Stimulated activated CD8-positive, alpha-beta memory T cell treated with anti-CD3 and anti-CD28 coated beads, Interleukin-2, amount 100 ng/mL, for 1 hour (primary cell): ENCODE results near the gene RNGTT.
"Not testable (repeated sequence)": the region's sequence is repeated elsewhere in the genome, so short reads cannot be mapped to it uniquely, and the experiment has no call there.

Experiments
- DNase-seq, 2 donors: peaks; one replicate each; pipeline ENCODE4 v3.0.0-alpha.2; 2020; ENCODE audit warnings: low read depth in 2 of 2

Gene RNGTT

GRCh38 chr6:88963139-88964090, at the start of gene RNGTT:
Gene RNGTT (minus strand): TSS chr6:88963618. CDS start chr6:88963409, 209 bp downstream.
- peak; percentile 95 to 98 for DNase-seq

GRCh38 chr6:89011436-89011835, 48.0 kb upstream of the RNGTT start:
- DNase-seq: no peak

- no peak for DNase-seq
These were observed 47.4 kb upstream of the RNGTT start for GRCh38 chr6:89010825-89011224.

- DNase-seq: no peak
These were observed 46.2 kb upstream of the RNGTT start for GRCh38 chr6:89009624-89010059.

- DNase-seq: no peak
These were observed 45.5 kb upstream of the RNGTT start for GRCh38 chr6:89008815-89009374.

- no peak for DNase-seq
These were observed 44.8 kb upstream of the RNGTT start for GRCh38 chr6:89008001-89008814.

GRCh38 chr6:89007209-89008000, 44.0 kb upstream of the RNGTT start:
- no peak for DNase-seq

- no peak for DNase-seq
These were observed 39.1 kb upstream of the RNGTT start for GRCh38 chr6:89002523-89002922.

GRCh38 chr6:88997327-88997726, 33.9 kb upstream of the RNGTT start:
- no peak for DNase-seq

GRCh38 chr6:88992741-88993552, 29.5 kb upstream of the RNGTT start:
- no peak for DNase-seq

GRCh38 chr6:88989215-88989614, 25.8 kb upstream of the RNGTT start:
- DNase-seq: no peak

- no peak for DNase-seq
These were observed 24.5 kb upstream of the RNGTT start for GRCh38 chr6:88987922-88988321.

- no peak for DNase-seq
These were observed 22.5 kb upstream of the RNGTT start for GRCh38 chr6:88985901-88986300.

- no peak for DNase-seq
These were observed 21.2 kb upstream of the RNGTT start for GRCh38 chr6:88984606-88985005.

- no peak for DNase-seq
These were observed 20.7 kb upstream of the RNGTT start for GRCh38 chr6:88984152-88984551.

GRCh38 chr6:88983532-88983931, 20.1 kb upstream of the RNGTT start:
- no peak for DNase-seq

GRCh38 chr6:88983129-88983528, 19.7 kb upstream of the RNGTT start:
- not testable (repeated sequence) for DNase-seq

GRCh38 chr6:88982720-88983119, 19.3 kb upstream of the RNGTT start:
- DNase-seq: no peak

- DNase-seq: no peak
These were observed 12.0 kb upstream of the RNGTT start for GRCh38 chr6:88975369-88975768.
